Measurements from ENCODE around the gene GEMIN2. TPM values are rescaled to one million over a fixed set of nuclear protein-coding genes. Genes with fewer than 3 reads are reported as not detected.
"Not testable (repeated sequence)": the region's sequence is repeated elsewhere in the genome, so short reads cannot be mapped to it uniquely, and the experiment has no call there.

GEMIN2 gene
- total RNA-seq, 2 donors from 2014 or later, result 5.0 to 5.5 TPM

GRCh38 chr14:39104078-39104801 is 9.9 kb upstream of the GEMIN2 start:
- intact Hi-C loops (cut with DNase I, micrococcal nuclease), result loop anchor here in 1 of 2 donors (5.0 to 10.0 kb wide), 2 partner anchors 68 to 161 kb away; partner anchors contain the start of gene TRAPPC6B
- not testable (repeated sequence) for ATAC-seq, DNase-seq

DNA sequence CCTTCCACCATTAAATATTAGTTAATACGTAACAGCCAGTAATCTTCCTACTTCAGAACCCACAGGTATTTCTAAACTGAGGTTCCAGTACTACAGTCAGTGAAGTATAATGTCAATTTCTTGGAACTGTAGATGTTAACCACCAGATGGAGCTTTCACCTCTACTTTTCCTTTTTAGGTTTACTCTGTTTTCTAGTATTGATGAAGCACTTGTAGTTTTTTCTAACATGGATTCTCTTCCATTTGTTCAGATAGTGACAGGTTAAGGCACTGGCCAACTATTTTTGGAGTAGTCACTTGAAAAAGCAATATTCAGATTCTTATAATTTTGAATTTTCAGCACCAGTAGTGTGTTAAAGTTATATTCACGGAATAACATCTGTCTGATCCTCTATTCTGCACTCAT is 6.5 kb upstream of the GEMIN2 start:
- DNase-seq (no peak), ATAC-seq (no peak)
- intact Hi-C loops (cut with DNase I, micrococcal nuclease), result loop anchor here in 1 of 2 donors (10.0 kb wide), 1 partner anchor 157 kb away; no protein-coding TSS in a partner anchor

- ATAC-seq (no peak), DNase-seq (no peak)
- intact Hi-C loops (cut with DNase I, micrococcal nuclease), result loop anchor here in 1 of 2 donors (10.0 kb wide), 1 partner anchor 156 kb away; no protein-coding TSS in a partner anchor
Measured at GRCh38 chr14:39108791-39109190, 5.3 kb upstream of the GEMIN2 start.

- ATAC-seq, result peak; percentile 65
- intact Hi-C loops (cut with DNase I, micrococcal nuclease), result loop anchor here in 1 of 2 donors (10.0 kb wide), 1 partner anchor 155 kb away; no protein-coding TSS in a partner anchor
Measured at GRCh38 chr14:39109893-39110715, 4.0 kb upstream of the GEMIN2 start.

GRCh38 chr14:39113685-39114072 is 444 bp upstream of the GEMIN2 start:
- no peak for DNase-seq
- ATAC-seq, result no peak
- intact Hi-C loops (cut with DNase I, micrococcal nuclease), result no loop called here

More at GRCh38 chr14:39109893-39110715, 4.0 kb upstream of the GEMIN2 start:
- no peak for DNase-seq

- DNase-seq, result no peak
- intact Hi-C loops (cut with DNase I, micrococcal nuclease), result no loop called here
- no peak for ATAC-seq
Measured at GRCh38 chr14:39122330-39123138, 8.4 kb downstream of the GEMIN2 start.

- ATAC-seq; DNase-seq; intact Hi-C loops (cut with DNase I, micrococcal nuclease): not testable (repeated sequence)
Measured at GRCh38 chr14:39137835-39138234, 23.7 kb downstream of the GEMIN2 start.

GRCh38 chr14:39138440-39138839 is 24.3 kb downstream of the GEMIN2 start:
- DNase-seq (no peak), ATAC-seq (no peak)
- intact Hi-C loops (cut with DNase I, micrococcal nuclease), result no loop called here

- no peak for DNase-seq
- ATAC-seq, result no peak
Measured at GRCh38 chr14:39140170-39140569, 26.0 kb downstream of the GEMIN2 start.

DNA sequence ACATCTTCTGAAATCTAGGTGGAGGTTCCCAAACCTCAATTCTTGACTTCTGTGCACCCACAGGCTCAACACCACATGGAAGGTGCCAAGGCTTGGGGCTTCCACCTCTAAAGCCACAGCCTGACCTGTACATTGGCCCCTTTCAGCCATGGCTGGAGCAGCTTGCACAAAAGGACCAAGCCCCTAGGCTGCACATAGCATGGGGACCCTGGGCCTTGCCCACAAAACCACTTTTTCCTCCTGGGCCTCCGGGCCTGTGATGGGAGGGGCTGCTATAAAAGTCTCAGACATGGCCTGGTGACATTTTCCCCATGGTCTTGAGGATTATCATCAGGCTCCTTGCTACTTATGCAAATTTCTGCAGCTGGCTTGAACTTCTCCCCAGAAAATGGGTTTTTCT is 27.5 kb downstream of the GEMIN2 start:
- intact Hi-C loops (cut with DNase I, micrococcal nuclease); DNase-seq: not testable (repeated sequence)

More at GRCh38 chr14:39140170-39140569, 26.0 kb downstream of the GEMIN2 start:
- intact Hi-C loops (cut with DNase I, micrococcal nuclease), result no loop called here

GRCh38 chr14:39143226-39143625 is 29.1 kb downstream of the GEMIN2 start:
- ATAC-seq; DNase-seq; intact Hi-C loops (cut with DNase I, micrococcal nuclease): not testable (repeated sequence)

More for the DNA sequence above, 27.5 kb downstream of the GEMIN2 start:
- not testable (repeated sequence) for ATAC-seq

DNA sequence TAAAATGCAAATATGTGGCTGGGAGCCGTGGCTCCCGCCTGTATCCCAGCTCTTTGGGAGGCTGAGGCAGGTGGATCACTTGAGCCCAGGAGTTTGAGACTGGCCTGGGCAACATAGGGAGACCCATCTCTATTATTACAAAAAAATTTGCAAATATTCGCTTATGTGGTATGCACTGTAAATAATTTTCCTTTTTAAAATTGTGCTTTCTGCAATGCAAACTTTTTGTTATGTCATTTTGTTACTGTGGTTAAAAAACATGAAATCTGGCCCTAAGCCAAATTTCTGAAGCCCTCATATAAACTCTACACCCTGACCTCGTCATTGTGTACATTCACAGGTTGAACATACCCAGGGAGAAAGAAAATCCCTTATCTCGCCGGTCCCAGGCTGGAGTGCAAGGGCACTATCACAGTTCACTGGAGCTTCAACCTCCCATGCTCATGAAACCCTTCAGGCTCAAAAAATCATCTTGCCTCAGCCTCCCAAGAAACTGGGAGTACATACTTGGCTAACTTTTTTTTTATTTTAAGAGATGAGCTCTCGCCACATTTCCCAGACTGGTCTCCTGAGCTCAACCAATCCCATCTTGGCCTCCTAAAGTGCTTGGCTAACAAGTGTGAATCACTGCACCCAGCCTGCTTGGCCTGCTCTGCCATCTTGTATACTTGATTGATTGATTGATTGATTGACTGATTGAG is 31.3 kb downstream of the GEMIN2 start:
- ATAC-seq (peak; percentile 53), DNase-seq (no peak)
- intact Hi-C loops (cut with DNase I, micrococcal nuclease), result no loop called here

GRCh38 chr14:39154594-39155189 is 40.6 kb downstream of the GEMIN2 start:
- no peak for ATAC-seq
- intact Hi-C loops (cut with DNase I, micrococcal nuclease), result no loop called here

GRCh38 chr14:39157491-39157890 is 43.4 kb downstream of the GEMIN2 start:
- DNase-seq, result no peak
- intact Hi-C loops (cut with DNase I, micrococcal nuclease), result no loop called here
- no peak for ATAC-seq

More at GRCh38 chr14:39154594-39155189, 40.6 kb downstream of the GEMIN2 start:
- no peak for DNase-seq

DNA sequence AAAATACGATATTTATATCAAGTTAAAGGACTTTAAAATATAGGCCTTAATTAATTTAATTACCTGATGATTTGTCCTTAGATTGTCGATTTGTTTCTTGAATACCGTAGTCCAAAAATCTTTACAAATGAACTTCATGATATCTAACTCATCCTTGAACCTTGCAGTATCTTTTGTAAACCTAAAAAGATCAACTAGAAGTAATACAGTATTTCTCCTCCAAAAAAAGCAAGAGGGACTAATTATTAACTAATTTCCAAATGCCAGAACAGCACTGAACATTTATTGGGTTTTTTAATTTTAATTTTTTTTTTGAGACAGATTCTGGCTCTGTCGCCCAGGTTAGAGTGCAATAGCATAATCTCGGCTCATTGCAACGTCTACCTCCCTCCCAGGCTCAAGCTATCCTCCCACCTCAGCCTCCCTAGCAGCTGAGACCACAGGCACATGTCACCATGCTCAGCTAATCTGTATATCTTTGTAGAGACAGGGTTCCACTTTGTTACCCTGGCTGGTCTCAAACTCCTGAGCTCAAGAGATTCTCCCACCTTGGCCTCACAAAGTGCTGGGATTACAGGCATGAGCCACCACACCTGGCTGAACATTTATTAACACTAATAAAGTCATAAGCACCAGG is 44.2 kb downstream of the GEMIN2 start:
- intact Hi-C loops (cut with DNase I, micrococcal nuclease), result no loop called here

DNA sequence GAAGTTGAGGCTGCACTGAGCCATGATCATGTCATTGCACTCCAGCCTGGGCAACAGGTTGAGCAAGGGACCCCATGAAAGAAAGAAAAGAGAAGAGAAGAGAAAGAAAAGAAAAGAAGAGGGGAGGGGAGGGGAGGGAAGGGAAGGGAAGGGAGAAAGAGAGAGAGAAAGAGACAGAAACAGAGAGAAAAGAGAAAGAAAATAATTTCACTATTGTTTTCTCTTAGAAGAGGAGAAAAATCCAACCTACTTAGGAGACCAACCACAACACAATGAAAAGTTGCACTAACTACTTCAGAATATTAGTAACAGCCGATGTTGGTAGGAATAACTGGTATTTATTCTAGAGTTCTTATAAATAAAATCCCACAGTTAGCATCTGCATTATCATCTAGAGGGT is 46.4 kb downstream of the GEMIN2 start:
- ATAC-seq (no peak), DNase-seq (no peak)
- intact Hi-C loops (cut with DNase I, micrococcal nuclease), result no loop called here

More for the DNA sequence above, 44.2 kb downstream of the GEMIN2 start:
- DNase-seq, result no peak
- no peak for ATAC-seq

GRCh38 chr14:39167797-39168320 is 53.7 kb downstream of the GEMIN2 start:
- ATAC-seq; intact Hi-C loops (cut with DNase I, micrococcal nuclease); DNase-seq: not testable (repeated sequence)
